Astrocyte (in vitro differentiated cells and primary cell): Measurements from ENCODE around the gene MAF. TPM values are rescaled to one million over a fixed set of nuclear protein-coding genes. Genes with fewer than 3 reads are reported as not detected.
A peak's percentile ranks its signal among the peaks of the same experiment; 100 is the strongest.

ENCODE experiments used
- DNase-seq: peaks from one replicate; pipeline ENCODE4 v3.0.0-alpha.2; 2010; ENCODE audit warnings: low read depth
- FAIRE-seq: peaks from 2 replicates; lab custom pipeline; 2011; peaks lifted over from hg19 to GRCh38; lab: Jason Lieb, UNC
- H2AFZ ChIP-seq: 2 replicates; pipeline ENCODE4 v1.6.0; 2012; ENCODE audit warnings: low read depth, low read length, inconsistent platforms
- H3K27ac ChIP-seq: 2 replicates; pipeline ENCODE4 v1.5.1; 2011; ENCODE audit warnings: low read depth, low read length, inconsistent platforms
- H3K27me3 ChIP-seq: 2 replicates; pipeline ENCODE4 v1.6.0; 2011; ENCODE audit warnings: low read length, inconsistent platforms; ENCODE audit not compliant: insufficient read depth
- H3K36me3 ChIP-seq: 2 replicates; pipeline ENCODE4 v1.5.1; 2011; ENCODE audit warnings: low read length, inconsistent platforms; ENCODE audit not compliant: insufficient read depth
- H3K4me1 ChIP-seq: 2 replicates; pipeline ENCODE4 v1.5.1; 2011; ENCODE audit warnings: low read length, inconsistent platforms; ENCODE audit not compliant: insufficient read depth
- H3K4me2 ChIP-seq: 2 replicates; pipeline ENCODE4 v1.6.0; 2012; ENCODE audit warnings: low read length, inconsistent platforms
- H3K4me3 ChIP-seq: 2 replicates; pipeline ENCODE4 v1.5.1; 2011; ENCODE audit warnings: low read depth, mild to moderate bottlenecking, low read length, inconsistent platforms; ENCODE audit not compliant: insufficient read depth
- H3K79me2 ChIP-seq: 2 replicates; pipeline ENCODE4 v1.6.0; 2012; ENCODE audit warnings: mild to moderate bottlenecking, low read length, inconsistent platforms; ENCODE audit not compliant: insufficient read depth
- H3K9ac ChIP-seq: 2 replicates; pipeline ENCODE4 v1.6.0; 2012; ENCODE audit warnings: mild to moderate bottlenecking, low read length, inconsistent platforms
- H3K9me3 ChIP-seq: 2 replicates; pipeline ENCODE4 v1.5.1; 2012; ENCODE audit warnings: low read depth, mild to moderate bottlenecking, low read length, inconsistent platforms; ENCODE audit not compliant: insufficient read depth
- H4K20me1 ChIP-seq: 2 replicates; pipeline ENCODE4 v1.6.0; 2012; ENCODE audit warnings: low read length, inconsistent platforms; ENCODE audit not compliant: insufficient read depth
- H3K27ac Mint-ChIP-seq: one replicate; pipeline ENCODE4 v1.8.0; 2021; ENCODE audit warnings: mild to moderate bottlenecking, mixed read lengths; ENCODE audit not compliant: unreplicated experiment
- H3K27me3 Mint-ChIP-seq: one replicate; pipeline ENCODE4 v1.8.0; 2021; ENCODE audit warnings: low read depth, mixed read lengths; ENCODE audit not compliant: unreplicated experiment
- H3K36me3 Mint-ChIP-seq: one replicate; pipeline ENCODE4 v1.8.0; 2021; ENCODE audit warnings: low read depth, mixed read lengths; ENCODE audit not compliant: unreplicated experiment
- H3K4me1 Mint-ChIP-seq: one replicate; pipeline ENCODE4 v1.8.0; 2021; ENCODE audit warnings: low read depth, mixed read lengths; ENCODE audit not compliant: unreplicated experiment
- H3K4me3 Mint-ChIP-seq: one replicate; pipeline ENCODE4 v1.8.0; 2021; ENCODE audit warnings: mild to moderate bottlenecking, moderate library complexity, mixed read lengths; ENCODE audit not compliant: unreplicated experiment
- H3K9me3 Mint-ChIP-seq: one replicate; pipeline ENCODE4 v1.8.0; 2021; ENCODE audit warnings: mild to moderate bottlenecking, mixed read lengths; ENCODE audit not compliant: unreplicated experiment
- EZH2 ChIP-seq: IDR thresholded peaks from 2 replicates; pipeline ENCODE4 v1.6.1; 2012; ENCODE audit warnings: mild to moderate bottlenecking, low read length, inconsistent platforms; ENCODE audit not compliant: insufficient read depth
- total RNA-seq: library from RNA; stranded (reverse); gene quantifications from 2 replicates; pipeline ENCODE4 v1.2.1, GENCODE V29; 2021
- TF ChIP-seq, protein P1 (sequence below): IDR thresholded peaks from 2 replicates; pipeline ENCODE4 v1.5.1; 2011; ENCODE audit warnings: low read depth, mild to moderate bottlenecking, inconsistent platforms, low read length, moderate library complexity; ENCODE audit not compliant: insufficient read depth

The MAF gene
- total RNA-seq, 1 donor from 2014 or later, result 19.3 TPM

DNA sequence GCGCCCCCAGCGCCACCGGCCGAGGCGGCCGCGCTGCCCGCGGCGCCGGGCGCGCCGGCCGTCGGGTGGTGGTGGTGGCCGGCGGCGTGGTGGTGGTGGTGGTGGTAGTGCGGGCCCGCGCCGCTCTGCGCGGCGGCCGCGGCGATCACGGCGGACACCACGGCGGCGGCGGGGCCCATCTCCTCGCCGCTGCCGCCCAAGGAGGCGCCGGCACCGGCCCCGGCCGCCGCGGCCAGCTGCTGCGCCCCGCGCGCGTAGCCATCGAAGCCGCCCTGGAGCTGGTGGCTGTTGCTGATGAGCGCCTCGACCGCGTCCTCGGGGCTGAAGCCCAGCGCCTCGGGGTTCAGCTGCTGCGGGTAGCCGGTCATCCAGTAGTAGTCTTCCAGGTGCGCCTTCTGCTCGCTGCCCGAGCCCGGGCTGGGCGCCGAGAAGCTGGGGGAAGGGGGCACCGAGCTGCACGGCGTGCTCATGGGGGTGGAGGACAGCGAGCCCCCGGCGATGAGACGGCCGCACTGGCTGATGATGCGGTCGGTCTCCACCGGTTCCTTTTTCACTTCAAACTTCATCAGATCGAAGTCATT lies 1.2 kb downstream of the MAF start:
- H3K4me2 ChIP-seq, result peak overlapping the region; percentile 99
- Mint-ChIP-seq H3K27ac (peak overlapping the region; percentile 69), H3K27me3 (no peaks in the 10 kb centered on the region), H3K36me3 (peaks cover 1% of the 10 kb centered on the region), H3K9me3 (no peaks in the 10 kb centered on the region), H3K4me3 (peak overlapping the region; percentile 93), H3K4me1 (peaks cover 27% of the 10 kb centered on the region)
- H4K20me1 ChIP-seq, result no peaks in the 10 kb centered on the region
- peak overlapping the region; percentile 60 for H3K4me3 ChIP-seq
- H3K36me3 ChIP-seq, result no peaks in the 10 kb centered on the region
- H3K27ac ChIP-seq, result no peak overlapping the region
- peak overlapping the region; percentile 72 for H2AFZ ChIP-seq
- TF ChIP-seq EZH2, result no peak
- TF ChIP-seq, protein P1, sequence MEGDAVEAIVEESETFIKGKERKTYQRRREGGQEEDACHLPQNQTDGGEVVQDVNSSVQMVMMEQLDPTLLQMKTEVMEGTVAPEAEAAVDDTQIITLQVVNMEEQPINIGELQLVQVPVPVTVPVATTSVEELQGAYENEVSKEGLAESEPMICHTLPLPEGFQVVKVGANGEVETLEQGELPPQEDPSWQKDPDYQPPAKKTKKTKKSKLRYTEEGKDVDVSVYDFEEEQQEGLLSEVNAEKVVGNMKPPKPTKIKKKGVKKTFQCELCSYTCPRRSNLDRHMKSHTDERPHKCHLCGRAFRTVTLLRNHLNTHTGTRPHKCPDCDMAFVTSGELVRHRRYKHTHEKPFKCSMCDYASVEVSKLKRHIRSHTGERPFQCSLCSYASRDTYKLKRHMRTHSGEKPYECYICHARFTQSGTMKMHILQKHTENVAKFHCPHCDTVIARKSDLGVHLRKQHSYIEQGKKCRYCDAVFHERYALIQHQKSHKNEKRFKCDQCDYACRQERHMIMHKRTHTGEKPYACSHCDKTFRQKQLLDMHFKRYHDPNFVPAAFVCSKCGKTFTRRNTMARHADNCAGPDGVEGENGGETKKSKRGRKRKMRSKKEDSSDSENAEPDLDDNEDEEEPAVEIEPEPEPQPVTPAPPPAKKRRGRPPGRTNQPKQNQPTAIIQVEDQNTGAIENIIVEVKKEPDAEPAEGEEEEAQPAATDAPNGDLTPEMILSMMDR, result no peak
- no peaks in the 10 kb centered on the region for H3K27me3 ChIP-seq
- DNase-seq, result peak; percentile 11
- H3K9me3 ChIP-seq, result no peaks in the 10 kb centered on the region
- peaks cover 6% of the 10 kb centered on the region for H3K4me1 ChIP-seq
- peaks cover 11% of the 10 kb centered on the region for H3K79me2 ChIP-seq
- H3K9ac ChIP-seq, result peak overlapping the region; percentile 70
- no peak for FAIRE-seq

DNA sequence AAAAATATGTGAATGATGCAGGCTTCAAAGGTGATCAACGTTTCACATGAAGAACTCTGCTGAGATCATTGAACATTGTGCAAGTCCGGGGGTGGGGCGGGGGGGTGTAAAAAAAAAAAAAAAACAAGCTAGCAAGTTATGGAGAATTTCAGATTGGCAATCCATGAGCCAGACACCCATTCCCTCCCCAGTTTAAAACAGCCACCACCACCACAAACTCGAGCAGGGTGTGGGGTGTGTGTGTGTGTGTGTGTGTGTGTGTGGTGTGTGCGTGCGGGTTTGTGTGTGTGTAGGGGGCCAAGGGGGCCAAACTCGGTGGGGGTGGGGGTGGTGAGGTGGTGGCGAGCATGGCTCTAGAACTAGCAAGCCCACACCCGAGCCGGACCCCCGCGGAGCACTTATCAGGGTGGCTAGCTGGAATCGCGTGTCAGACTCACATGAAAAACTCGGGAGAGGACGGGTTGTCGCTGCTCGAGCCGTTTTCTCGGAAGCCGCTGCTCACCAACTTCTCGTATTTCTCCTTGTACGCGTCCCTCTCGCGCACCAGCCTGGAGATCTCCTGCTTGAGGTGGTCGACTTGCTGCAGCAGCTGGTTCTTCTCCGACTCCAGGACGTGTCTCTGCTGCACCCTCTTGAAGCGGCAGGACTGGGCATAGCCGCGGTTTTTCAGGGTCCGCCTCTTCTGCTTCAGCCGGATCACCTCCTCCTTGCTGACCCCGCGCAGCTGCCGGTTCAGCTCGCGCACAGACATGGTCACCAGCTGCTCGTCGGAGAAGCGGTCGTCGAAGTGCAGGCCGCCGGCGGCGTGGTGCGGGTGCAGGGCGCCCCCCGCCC lies 2.0 kb downstream of the MAF start:
- peak overlapping the region; percentile 82 for H2AFZ ChIP-seq
- no peaks in the 10 kb centered on the region for H3K36me3 ChIP-seq
- no peak overlapping the region for H3K27ac ChIP-seq
- H3K9ac ChIP-seq, result peak overlapping the region; percentile 75
- peak overlapping the region; percentile 82 for H3K27ac Mint-ChIP-seq
- H3K4me1 Mint-ChIP-seq, result peaks cover 23% of the 10 kb centered on the region
- DNase-seq (peak; percentile 51), FAIRE-seq (no peak)
- peaks cover 1% of the 10 kb centered on the region for H3K36me3 Mint-ChIP-seq
- H4K20me1 ChIP-seq, result no peaks in the 10 kb centered on the region
- H3K9me3 Mint-ChIP-seq, result no peaks in the 10 kb centered on the region
- peak overlapping the region; percentile 67 for H3K4me3 ChIP-seq
- no peaks in the 10 kb centered on the region for H3K27me3 ChIP-seq
- peak overlapping the region; percentile 90 for H3K4me2 ChIP-seq
- H3K9me3 ChIP-seq, result no peaks in the 10 kb centered on the region
- peaks cover 11% of the 10 kb centered on the region for H3K79me2 ChIP-seq
- H3K4me1 ChIP-seq, result peaks cover 6% of the 10 kb centered on the region
- H3K27me3 Mint-ChIP-seq, result no peaks in the 10 kb centered on the region
- TF ChIP-seq EZH2, result no peak
- peak overlapping the region; percentile 98 for H3K4me3 Mint-ChIP-seq

DNA sequence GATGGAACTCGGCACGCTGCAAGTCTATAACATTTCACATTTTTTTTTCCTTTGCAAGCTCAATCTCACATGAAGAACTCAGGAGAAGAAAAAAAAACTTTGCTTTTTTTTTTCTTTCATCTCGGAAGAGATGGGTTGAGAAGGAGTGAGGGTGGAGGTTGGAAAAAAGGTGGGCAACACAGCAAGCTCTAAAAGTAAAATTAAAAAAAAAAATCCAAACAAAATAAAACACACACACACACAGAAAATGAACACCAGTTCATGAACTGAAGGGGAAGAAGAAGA lies 2.5 kb downstream of the MAF start:
- Histone ChIP-seq H3K4me2 (peak overlapping the region; percentile 90), H3K27ac (no peak overlapping the region), H2AFZ (no peak overlapping the region), H3K4me3 (peak overlapping the region; percentile 67), H3K79me2 (peaks cover 11% of the 10 kb centered on the region), H3K27me3 (no peaks in the 10 kb centered on the region), H4K20me1 (no peaks in the 10 kb centered on the region), H3K36me3 (no peaks in the 10 kb centered on the region), H3K9ac (peak overlapping the region; percentile 75), H3K9me3 (no peaks in the 10 kb centered on the region), H3K4me1 (peaks cover 6% of the 10 kb centered on the region)
- peaks cover 1% of the 10 kb centered on the region for H3K36me3 Mint-ChIP-seq
- no peaks in the 10 kb centered on the region for H3K9me3 Mint-ChIP-seq
- DNase-seq, result no peak
- H3K4me1 Mint-ChIP-seq, result peaks cover 22% of the 10 kb centered on the region
- no peak for FAIRE-seq
- H3K27me3 Mint-ChIP-seq, result no peaks in the 10 kb centered on the region
- TF ChIP-seq EZH2, result no peak
- TF ChIP-seq, protein P1, result no peak
- peak overlapping the region; percentile 82 for H3K27ac Mint-ChIP-seq
- peak overlapping the region; percentile 98 for H3K4me3 Mint-ChIP-seq
